Karpas-422 (cell line): Measurements from ENCODE around the gene XPA. TPM values are rescaled to one million over a fixed set of nuclear protein-coding genes. Genes with fewer than 3 reads are reported as not detected.

ENCODE experiments used
- DNase-seq: peaks from one replicate; pipeline ENCODE4 v3.0.0-alpha.2; 2015
- H2AFZ ChIP-seq: fragments of 200-600 bp; sonication (generic); 2 replicates; pipeline ENCODE4 v1.6.1; 2014; ENCODE audit warnings: antibody characterized with exemption, low read length, mixed read lengths
- H3K27ac ChIP-seq: fragments of 200-600 bp; sonication (generic); 2 replicates; pipeline ENCODE4 v1.5.1; 2014; ENCODE audit warnings: mild to moderate bottlenecking, low read length, moderate library complexity
- H3K27me3 ChIP-seq: fragments of 200-600 bp; sonication (generic); 2 replicates; pipeline ENCODE4 v1.6.1; 2014; ENCODE audit warnings: low read length, mixed read lengths
- H3K36me3 ChIP-seq: fragments of 200-600 bp; sonication (generic); 2 replicates; pipeline ENCODE4 v1.6.1; 2014; ENCODE audit warnings: low read length, mixed read lengths; ENCODE audit not compliant: insufficient read depth
- H3K4me1 ChIP-seq: fragments of 200-600 bp; sonication (generic); 2 replicates; pipeline ENCODE4 v1.6.1; 2014; ENCODE audit warnings: mild to moderate bottlenecking, low read length, mixed read lengths
- H3K4me2 ChIP-seq: fragments of 200-600 bp; sonication (generic); 2 replicates; pipeline ENCODE4 v1.6.1; 2014; ENCODE audit warnings: low read length, low read depth, mild to moderate bottlenecking; ENCODE audit not compliant: poor library complexity, severe bottlenecking
- H3K4me3 ChIP-seq: fragments of 200-600 bp; sonication (generic); 2 replicates; pipeline ENCODE4 v1.5.1; 2014; ENCODE audit warnings: mild to moderate bottlenecking, antibody characterized with exemption, low read length, mixed read lengths
- H3K79me2 ChIP-seq: fragments of 200-600 bp; sonication (generic); 2 replicates; pipeline ENCODE4 v1.6.1; 2014; ENCODE audit warnings: mild to moderate bottlenecking, low read length, mixed read lengths
- H3K9ac ChIP-seq: fragments of 200-600 bp; sonication (generic); 2 replicates; pipeline ENCODE4 v1.6.0; 2014; ENCODE audit warnings: low read length
- H3K9me2 ChIP-seq: fragments of 200-600 bp; sonication (generic), shearing (Covaris generic); replicated peaks from 2 replicates; pipeline ENCODE4 v1.6.0; 2014; ENCODE audit warnings: mild to moderate bottlenecking, low read length, moderate library complexity; ENCODE audit not compliant: insufficient read depth
- H3K9me3 ChIP-seq: fragments of 300-700, 200-600 bp; sonication (generic); 2 replicates; pipeline ENCODE4 v1.6.1; 2014; ENCODE audit warnings: low read length, mixed read lengths
- H4K20me1 ChIP-seq: fragments of 200-600 bp; sonication (generic); 2 replicates; pipeline ENCODE4 v1.6.1; 2014; ENCODE audit warnings: mild to moderate bottlenecking, antibody characterized with exemption, low read length, low read depth; ENCODE audit not compliant: insufficient read depth
- total RNA-seq: library from RNA; depleted of rRNA; stranded (reverse); fragments of >200 nt; shearing (Covaris generic); gene quantifications from 2 replicates; pipeline ENCODE4 v1.2.3, GENCODE V29; 2014; ENCODE audit warnings: low replicate concordance

XPA gene
- total RNA-seq, 1 experiment from 2014 or later, result 22.2 TPM

DNA sequence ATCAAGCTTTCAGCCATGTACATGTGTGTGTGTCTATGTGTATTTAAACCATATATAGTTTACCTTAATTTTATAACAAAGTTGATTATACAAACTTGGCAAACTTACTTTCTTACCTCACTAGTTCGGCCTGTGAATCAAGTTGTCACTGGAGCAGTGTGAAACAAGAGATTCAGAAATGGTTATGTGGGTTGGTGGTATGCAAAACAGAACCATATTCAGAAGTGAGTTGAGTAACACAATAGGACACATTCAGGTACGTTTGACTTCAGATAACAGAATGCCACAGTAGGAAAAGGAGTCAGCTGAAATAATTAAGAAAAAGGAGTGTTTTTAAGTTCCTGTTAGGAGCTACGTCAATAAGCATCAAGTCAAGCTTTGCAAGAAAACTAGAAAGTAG lies 21.5 kb downstream of the XPA start:
- H3K36me3 ChIP-seq, result peaks cover 66% of the 10 kb centered on the region
- no peaks in the 10 kb centered on the region for H3K9me2 ChIP-seq

DNA sequence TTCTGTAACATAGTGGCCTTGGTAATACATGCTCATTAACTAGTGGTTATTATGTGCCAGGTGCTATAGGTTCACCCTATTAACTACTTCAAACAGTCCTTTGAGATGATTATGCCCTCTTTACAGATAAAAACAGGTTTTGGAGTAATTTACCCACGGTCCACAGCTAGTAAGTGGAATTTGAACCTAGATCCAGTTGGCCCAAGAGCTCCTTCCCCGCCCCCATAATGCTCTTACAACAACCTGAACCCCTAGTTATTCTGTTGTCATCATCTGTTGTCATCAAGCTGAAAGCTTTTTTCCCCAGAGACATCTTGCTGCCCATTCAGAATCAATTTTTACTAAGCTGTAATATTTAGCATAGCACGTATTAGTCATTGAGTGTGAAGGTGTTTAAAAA lies 23.2 kb downstream of the XPA start:
- no peaks in the 10 kb centered on the region for H3K9me3 ChIP-seq
- peaks cover 21% of the 10 kb centered on the region for H3K4me1 ChIP-seq
- H3K27ac ChIP-seq, result no peak overlapping the region
- H3K4me3 ChIP-seq, result no peak overlapping the region
- H3K4me2 ChIP-seq, result no peak overlapping the region
- no peak for DNase-seq
- no peaks in the 10 kb centered on the region for H3K27me3 ChIP-seq
- H3K79me2 ChIP-seq, result peaks cover 60% of the 10 kb centered on the region
- H3K9me2 ChIP-seq, result no peaks in the 10 kb centered on the region
- no peaks in the 10 kb centered on the region for H4K20me1 ChIP-seq
- no peak overlapping the region for H2AFZ ChIP-seq
- no peak overlapping the region for H3K9ac ChIP-seq
- peaks cover 77% of the 10 kb centered on the region for H3K36me3 ChIP-seq

More for the DNA sequence above, 21.5 kb downstream of the XPA start:
- H3K79me2 ChIP-seq, result peaks cover 62% of the 10 kb centered on the region
- no peaks in the 10 kb centered on the region for H3K9me3 ChIP-seq
- no peak overlapping the region for H3K4me3 ChIP-seq
- H3K9ac ChIP-seq, result no peak overlapping the region
- no peak overlapping the region for H3K27ac ChIP-seq
- H3K27me3 ChIP-seq, result no peaks in the 10 kb centered on the region
- H2AFZ ChIP-seq, result no peak overlapping the region
- DNase-seq, result no peak
- H3K4me2 ChIP-seq, result no peak overlapping the region
- no peaks in the 10 kb centered on the region for H4K20me1 ChIP-seq
- peaks cover 21% of the 10 kb centered on the region for H3K4me1 ChIP-seq

DNA sequence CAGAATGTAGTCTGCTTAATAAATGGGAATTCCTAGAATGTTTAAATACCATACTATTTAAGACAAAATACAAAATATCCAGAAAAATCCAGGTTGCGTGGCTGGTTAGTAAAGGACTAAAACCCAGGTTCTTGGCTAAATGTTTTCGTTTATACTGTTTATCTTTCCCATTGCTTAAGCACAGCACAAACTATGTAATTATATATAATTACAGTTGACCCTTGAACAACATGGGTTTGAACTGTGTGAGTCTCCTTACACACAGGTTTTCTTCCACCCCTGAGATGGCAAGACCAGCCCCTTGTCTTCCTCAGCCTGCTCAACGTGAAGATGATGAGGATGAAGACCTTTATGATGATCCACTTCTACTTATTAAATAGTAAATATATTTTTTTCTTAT lies 24.7 kb downstream of the XPA start:
- Histone ChIP-seq H3K4me1 (peaks cover 15% of the 10 kb centered on the region), H3K9ac (no peak overlapping the region), H3K4me2 (no peak overlapping the region), H4K20me1 (no peaks in the 10 kb centered on the region), H3K9me2 (no peaks in the 10 kb centered on the region), H3K36me3 (peaks cover 84% of the 10 kb centered on the region), H3K27ac (no peak overlapping the region), H3K4me3 (no peak overlapping the region), H3K27me3 (no peaks in the 10 kb centered on the region), H3K79me2 (peaks cover 46% of the 10 kb centered on the region), H3K9me3 (no peaks in the 10 kb centered on the region), H2AFZ (no peak overlapping the region)
- no peak for DNase-seq

DNA sequence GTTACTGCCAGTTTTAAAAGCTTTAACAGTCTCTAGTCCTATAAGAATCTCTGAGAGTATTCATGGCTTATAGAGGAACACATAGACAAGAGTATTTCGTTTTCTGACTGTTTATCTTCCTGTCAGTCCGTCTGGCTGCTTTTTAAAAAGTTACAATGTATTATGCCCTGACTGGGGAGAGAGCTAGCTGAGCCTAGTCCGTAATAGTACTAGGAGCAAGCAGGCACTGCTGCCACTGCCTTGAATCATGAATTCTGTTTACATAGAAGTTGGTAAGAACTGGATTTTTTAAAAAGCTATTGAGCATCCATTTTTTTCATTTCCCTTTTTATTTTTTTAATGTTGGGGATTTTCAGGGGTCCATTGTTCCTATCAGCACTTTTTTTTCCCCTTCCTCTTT lies 26.6 kb downstream of the XPA start:
- Histone ChIP-seq H3K9me3 (no peaks in the 10 kb centered on the region), H3K9me2 (no peaks in the 10 kb centered on the region), H3K79me2 (peaks cover 35% of the 10 kb centered on the region), H3K9ac (no peak overlapping the region), H3K4me2 (no peak overlapping the region), H3K4me3 (no peak overlapping the region), H3K4me1 (peaks cover 10% of the 10 kb centered on the region), H2AFZ (no peak overlapping the region), H4K20me1 (no peaks in the 10 kb centered on the region), H3K36me3 (peaks cover 91% of the 10 kb centered on the region), H3K27me3 (no peaks in the 10 kb centered on the region), H3K27ac (no peak overlapping the region)
- no peak for DNase-seq

DNA sequence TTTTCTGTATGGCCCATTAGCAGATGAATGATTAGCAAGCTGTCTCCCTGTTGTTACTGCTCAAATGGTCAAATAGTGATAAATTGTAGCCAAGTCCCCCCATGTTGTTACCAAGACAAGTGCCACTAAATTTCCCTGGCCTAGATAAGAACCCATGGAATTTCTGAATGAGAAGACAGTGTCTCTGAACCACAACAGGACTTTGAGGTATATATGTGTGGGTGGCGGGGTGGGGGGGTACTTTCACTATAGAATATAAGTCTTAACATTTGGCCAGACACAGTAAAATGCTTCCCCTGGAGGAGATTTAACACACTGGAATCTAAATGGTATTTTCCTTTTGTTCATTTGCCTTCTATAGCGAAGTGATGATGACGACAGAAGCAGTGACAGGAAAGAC lies 28.7 kb downstream of the XPA start:
- H3K4me2 ChIP-seq, result no peak overlapping the region
- H3K4me3 ChIP-seq, result no peak overlapping the region
- H3K9me3 ChIP-seq, result no peaks in the 10 kb centered on the region
- DNase-seq, result no peak
- no peak overlapping the region for H3K9ac ChIP-seq
- H4K20me1 ChIP-seq, result no peaks in the 10 kb centered on the region
- H3K4me1 ChIP-seq, result no peaks in the 10 kb centered on the region
- no peak overlapping the region for H2AFZ ChIP-seq
- H3K36me3 ChIP-seq, result peaks cover 89% of the 10 kb centered on the region
- no peaks in the 10 kb centered on the region for H3K9me2 ChIP-seq
- peaks cover 27% of the 10 kb centered on the region; the same call in 1 of the 2 replicates for H3K79me2 ChIP-seq
- no peaks in the 10 kb centered on the region for H3K27me3 ChIP-seq
- H3K27ac ChIP-seq, result no peak overlapping the region

DNA sequence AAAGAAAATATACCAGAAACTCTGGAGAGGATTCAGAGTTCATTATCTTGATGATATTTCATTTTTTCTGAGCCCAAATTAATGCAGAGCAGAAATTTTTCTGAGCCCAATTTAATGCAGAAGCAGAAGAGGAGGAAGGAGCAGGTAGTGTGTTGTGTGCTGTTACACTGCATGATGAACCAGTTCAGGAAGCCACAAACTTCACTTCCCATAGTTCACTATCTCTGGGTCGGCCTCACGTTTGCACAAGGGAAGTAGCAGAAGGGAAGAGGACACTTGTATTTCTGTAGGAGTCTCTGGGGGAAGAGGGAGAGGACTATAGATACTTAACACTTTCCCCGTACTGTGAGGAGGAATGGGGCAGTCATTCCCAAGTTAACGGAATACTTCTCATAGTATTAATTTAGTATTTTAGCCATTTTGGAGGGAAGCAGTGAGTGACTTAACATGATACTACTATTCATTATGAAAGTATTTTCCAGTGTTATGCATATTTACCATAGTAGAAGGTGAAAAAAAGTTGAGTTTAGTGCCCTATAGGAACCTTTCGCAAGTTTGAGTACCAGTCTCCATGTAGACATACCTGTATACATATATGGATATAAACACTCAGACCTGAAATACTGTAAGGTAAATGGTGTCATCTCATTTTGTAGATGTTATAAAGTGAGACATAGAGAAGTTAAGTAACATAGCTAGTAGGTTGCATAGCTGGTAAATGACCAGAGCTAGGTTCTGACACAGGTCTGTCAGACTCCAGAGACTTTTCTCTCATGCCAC lies 30.0 kb downstream of the XPA start:
- no peaks in the 10 kb centered on the region for H3K9me2 ChIP-seq
- H3K36me3 ChIP-seq, result peaks cover 95% of the 10 kb centered on the region
- no peak for DNase-seq
- H2AFZ ChIP-seq, result no peak overlapping the region
- H3K9me3 ChIP-seq, result no peaks in the 10 kb centered on the region
- no peaks in the 10 kb centered on the region for H3K4me1 ChIP-seq
- H3K27me3 ChIP-seq, result no peaks in the 10 kb centered on the region
- no peak overlapping the region for H3K27ac ChIP-seq
- no peaks in the 10 kb centered on the region for H4K20me1 ChIP-seq
- H3K79me2 ChIP-seq, result peaks cover 29% of the 10 kb centered on the region; the same call in 1 of the 2 replicates
- no peak overlapping the region for H3K4me3 ChIP-seq
- H3K9ac ChIP-seq, result no peak overlapping the region
- H3K4me2 ChIP-seq, result no peak overlapping the region

DNA sequence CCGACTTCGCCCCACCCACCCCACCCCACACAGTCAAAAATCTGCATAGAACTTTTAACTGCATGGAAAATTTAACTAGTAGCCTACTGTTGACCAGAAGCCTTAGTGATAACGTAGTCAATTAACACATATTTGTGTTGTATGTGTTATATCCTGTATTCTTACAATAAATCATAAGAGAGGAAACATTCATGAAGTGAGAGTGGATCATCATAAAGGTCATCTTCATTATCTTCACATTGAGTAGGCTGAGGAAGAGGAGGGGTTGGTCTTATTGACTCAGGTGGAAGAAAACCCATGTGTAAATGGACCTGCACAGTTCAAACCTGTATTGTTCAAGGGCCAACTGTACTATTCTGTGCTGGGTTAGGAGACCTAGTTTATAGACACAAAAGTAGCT lies 31.4 kb downstream of the XPA start:
- DNase-seq, result no peak
- no peak overlapping the region for H3K9ac ChIP-seq
- peaks cover 23% of the 10 kb centered on the region; the same call in 1 of the 2 replicates for H3K79me2 ChIP-seq
- H3K4me1 ChIP-seq, result no peaks in the 10 kb centered on the region
- peaks cover 95% of the 10 kb centered on the region for H3K36me3 ChIP-seq
- H3K4me2 ChIP-seq, result no peak overlapping the region
- no peaks in the 10 kb centered on the region for H3K9me2 ChIP-seq
- no peaks in the 10 kb centered on the region for H3K27me3 ChIP-seq
- H3K9me3 ChIP-seq, result no peaks in the 10 kb centered on the region
- no peak overlapping the region for H2AFZ ChIP-seq
- H3K4me3 ChIP-seq, result no peak overlapping the region
- no peaks in the 10 kb centered on the region for H4K20me1 ChIP-seq
- H3K27ac ChIP-seq, result no peak overlapping the region

DNA sequence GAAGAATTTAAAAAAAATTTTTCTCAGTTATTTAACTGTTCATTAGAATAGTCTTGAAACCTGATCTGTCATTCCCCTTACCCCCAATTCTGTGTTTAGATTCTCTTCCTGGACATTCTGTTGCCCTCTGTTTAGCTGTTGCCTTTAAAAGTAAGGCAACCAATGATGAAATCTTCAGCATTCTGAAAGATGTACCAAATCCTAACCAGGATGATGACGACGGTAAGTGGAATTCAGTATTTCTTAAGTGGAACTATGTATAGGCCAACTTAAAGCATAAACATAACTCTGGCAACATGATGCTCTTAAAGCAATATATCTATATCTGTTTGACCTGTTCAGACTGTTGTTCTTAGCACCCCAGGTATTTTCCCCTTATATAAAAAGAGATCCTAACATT lies 36.3 kb downstream of the XPA start:
- no peak overlapping the region for H3K4me2 ChIP-seq
- DNase-seq, result no peak
- H3K4me3 ChIP-seq, result no peak overlapping the region
- no peak overlapping the region for H3K9ac ChIP-seq
- peaks cover 85% of the 10 kb centered on the region for H3K36me3 ChIP-seq
- H3K9me3 ChIP-seq, result no peaks in the 10 kb centered on the region
- H3K9me2 ChIP-seq, result no peaks in the 10 kb centered on the region
- H3K4me1 ChIP-seq, result no peaks in the 10 kb centered on the region
- H3K27me3 ChIP-seq, result no peaks in the 10 kb centered on the region
- no peak overlapping the region for H3K27ac ChIP-seq
- no peaks in the 10 kb centered on the region for H4K20me1 ChIP-seq
- H3K79me2 ChIP-seq, result peaks cover 26% of the 10 kb centered on the region
- no peak overlapping the region for H2AFZ ChIP-seq
